Naive thymus-derived CD4-positive, alpha-beta T cell (primary cell): ENCODE data around the gene IGSF9B. TPM values are rescaled to one million over a fixed set of nuclear protein-coding genes. Genes with fewer than 3 reads are reported as not detected.
A peak's percentile ranks its signal among the peaks of the same experiment; 100 is the strongest.

Experiments
- ATAC-seq: fragments of 150-1000 bp; cut with Tn5 transposase; 2 replicates; pipeline ENCODE4 v1.10.0; 2021; ENCODE audit warnings: mild to moderate bottlenecking, moderate library complexity
- CTCF ChIA-PET: fragments of 350-600 bp; sonication (Branson Sonifier 250); formaldehyde crosslinking; loops from one replicate; lab custom pipeline; 2021; ENCODE audit warnings: antibody characterized with exemption; lab: Charles Lee
- POLR2A ChIA-PET: fragments of 350-600 bp; sonication (Branson Sonifier 250); formaldehyde crosslinking; loops from one replicate; lab custom pipeline; 2021; ENCODE audit warnings: antibody characterized with exemption, inconsistent platforms; lab: Charles Lee
- DNase-seq, 9 donors: peaks; one replicate each; pipeline versions ENCODE4 v3.0.0 to v3.0.0-alpha.2; 2020 to 2022; ENCODE audit warnings: mixed read lengths in 1 of 9
- H3K27ac ChIP-seq: one replicate; pipeline ENCODE4 v1.7.0; 2013; ENCODE audit warnings: mild to moderate bottlenecking, low read depth, low read length, moderate library complexity
- H3K27me3 ChIP-seq, 2 donors: one replicate each; pipeline ENCODE4 v1.7.0; 2013; ENCODE audit warnings: low read length in 2 of 2, mild to moderate bottlenecking in 2 of 2, moderate library complexity in 2 of 2; ENCODE audit not compliant: control insufficient read depth in 2 of 2, insufficient read depth in 2 of 2
- H3K36me3 ChIP-seq, 3 experiments: 1 replicate in 2 of 3; 2 replicates in 1 of 3; pipeline ENCODE4 v1.7.0; 2013; ENCODE audit warnings: low read length in 3 of 3, mild to moderate bottlenecking in 3 of 3, moderate library complexity in 1 of 3; ENCODE audit not compliant: insufficient read depth in 3 of 3, control insufficient read depth in 2 of 3
- H3K4me1 ChIP-seq, 2 donors: one replicate each; pipeline ENCODE4 v1.7.0; 2013; ENCODE audit warnings: low read length in 2 of 2, mild to moderate bottlenecking in 2 of 2, moderate library complexity in 1 of 2; ENCODE audit not compliant: control insufficient read depth in 2 of 2, insufficient read depth in 2 of 2
- H3K4me3 ChIP-seq: 2 replicates; pipeline ENCODE4 v1.7.0; 2013; ENCODE audit warnings: mild to moderate bottlenecking, low read length
- H3K9me3 ChIP-seq, 3 experiments: 1 replicate in 2 of 3; 2 replicates in 1 of 3; pipeline ENCODE4 v1.7.0; 2013; ENCODE audit warnings: low read length in 3 of 3; ENCODE audit not compliant: control insufficient read depth in 2 of 3
- H3K27ac Mint-ChIP-seq, 9 donors: one replicate each; pipeline ENCODE4 v1.8.0; 2020 to 2022; ENCODE audit warnings: mixed read lengths in 9 of 9, mild to moderate bottlenecking in 8 of 9, moderate library complexity in 5 of 9, inconsistent platforms in 2 of 9
- H3K27me3 Mint-ChIP-seq, 5 donors: one replicate each; pipeline ENCODE4 v1.8.0; 2021 to 2022; ENCODE audit warnings: mixed read lengths in 5 of 5, mild to moderate bottlenecking in 1 of 5
- H3K36me3 Mint-ChIP-seq, 5 donors: one replicate each; pipeline ENCODE4 v1.8.0; 2020 to 2022; ENCODE audit warnings: mixed read lengths in 5 of 5, mild to moderate bottlenecking in 3 of 5, inconsistent platforms in 1 of 5
- H3K4me1 Mint-ChIP-seq, 7 donors: one replicate each; pipeline ENCODE4 v1.8.0; 2020 to 2022; ENCODE audit warnings: mixed read lengths in 7 of 7, mild to moderate bottlenecking in 3 of 7, inconsistent platforms in 1 of 7
- H3K4me3 Mint-ChIP-seq, 10 donors: one replicate each; pipeline ENCODE4 v1.8.0; 2020 to 2022; ENCODE audit warnings: mild to moderate bottlenecking in 10 of 10, mixed read lengths in 10 of 10, moderate library complexity in 6 of 10, inconsistent platforms in 2 of 10
- H3K9me3 Mint-ChIP-seq, 11 donors: one replicate each; pipeline ENCODE4 v1.8.0; 2020 to 2022; ENCODE audit warnings: mixed read lengths in 11 of 11, mild to moderate bottlenecking in 4 of 11, inconsistent platforms in 1 of 11, moderate library complexity in 1 of 11
- intact Hi-C, 2 donors: fragments of 100-400 bp; cut with micrococcal nuclease; formaldehyde crosslinking; loops; one replicate each; pipeline ENCODE4 v1.15.1; 2023
- polyA plus RNA-seq, 2 donors: library from polyadenylated mRNA; unstranded; fragments of 300-500 nt; fragmentation: Illumina TruSeq; gene quantifications; one replicate each; pipeline ENCODE4 v1.2.3, GENCODE V29; 2021
- total RNA-seq, 6 experiments: library from RNA in 5 of 6; stranded (reverse) in 5 of 6; gene quantifications; 1 replicate in 5 of 6; 2 replicates in 1 of 6; pipeline ENCODE4 v1.2.3 and lab custom pipeline; 2021 to 2026

The IGSF9B gene
- total and polyA plus RNA-seq, 7 experiments from 2014 or later = 1.2 to 155 (median 19.3) TPM

GRCh38 chr11:133934096-133934495 lies 22.7 kb downstream of the IGSF9B start:
- ATAC-seq (no peak), DNase-seq (no peak)
- CTCF ChIA-PET = interaction anchor here (0.7 kb wide), 1 partner anchor 116 kb away, joined by 3 read pairs; no protein-coding TSS in a partner anchor
- Histone ChIP-seq H3K36me3 (peaks cover 0 to 50% (median 0%) of the 10 kb centered on the region in 3 experiments), H3K9me3 (no peaks in the 10 kb centered on the region), H3K4me3 (no peak overlapping the region), H3K27me3 (no peaks in the 10 kb centered on the region), H3K4me1 (peaks cover 3 to 6% of the 10 kb centered on the region in 2 donors), H3K27ac (no peak overlapping the region)
- H3K27ac Mint-ChIP-seq = peak overlapping the region in 6 of 9 donors; percentile 53 to 83 (median 60)
- H3K27me3 Mint-ChIP-seq = no peaks in the 10 kb centered on the region
- POLR2A ChIA-PET = interaction anchor here (1.2 kb wide), 1 partner anchor 13 kb away, joined by 6 read pairs; no protein-coding TSS in a partner anchor
- intact Hi-C loops = no loop called here
- H3K9me3 Mint-ChIP-seq = no peaks in the 10 kb centered on the region
- no peak overlapping the region for H3K4me3 Mint-ChIP-seq
- peaks cover 4 to 26% (median 10%) of the 10 kb centered on the region in 7 donors for H3K4me1 Mint-ChIP-seq
- H3K36me3 Mint-ChIP-seq = peaks cover 0 to 22% (median 2%) of the 10 kb centered on the region in 5 donors

- intact Hi-C loops = no loop called here
- peaks cover 0 to 2% (median 0%) of the 10 kb centered on the region in 11 donors for H3K9me3 Mint-ChIP-seq
- peak overlapping the region in 3 of 9 donors; percentile 8 to 44 (median 34) for H3K27ac Mint-ChIP-seq
These were observed 25.2 kb downstream of the IGSF9B start for GRCh38 chr11:133931449-133932060.

DNA sequence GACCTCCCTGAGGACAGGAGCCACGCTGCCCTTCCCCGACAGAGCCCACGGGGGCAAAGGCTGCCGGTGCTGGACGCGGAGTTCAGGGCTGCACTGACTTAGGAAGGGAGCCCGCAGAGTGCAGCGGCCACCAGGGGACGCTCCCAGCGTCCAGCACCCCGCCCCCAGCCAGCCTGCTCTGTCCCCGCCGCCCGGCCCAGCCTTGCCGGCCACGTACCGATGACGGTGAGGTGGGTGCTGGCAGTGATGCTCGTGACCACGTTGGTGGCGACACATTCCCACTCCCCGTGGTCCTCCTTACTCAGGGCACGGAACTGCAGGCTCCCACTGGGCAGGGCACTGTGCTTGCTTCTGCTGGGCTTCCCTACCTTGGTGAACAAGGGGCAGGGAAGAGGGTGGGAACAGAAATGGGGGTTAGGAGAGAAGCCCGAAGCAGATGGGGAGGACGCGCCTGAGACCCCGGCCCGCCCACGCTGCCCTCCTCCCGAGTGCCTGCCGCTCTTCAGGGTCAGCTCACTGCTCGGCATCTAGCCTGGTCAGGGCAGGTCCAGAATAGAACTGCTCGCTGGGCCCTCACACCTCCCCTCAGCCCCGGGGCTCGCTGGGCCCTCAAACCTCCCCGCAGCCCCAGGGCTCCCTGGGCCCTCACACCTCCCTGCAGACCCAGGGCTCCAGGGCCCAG lies 25.9 kb downstream of the IGSF9B start:
- Mint-ChIP-seq H3K27me3 (no peaks in the 10 kb centered on the region), H3K9me3 (peaks cover 0 to 2% (median 0%) of the 10 kb centered on the region in 11 donors), H3K27ac (no peak overlapping the region), H3K4me3 (no peak overlapping the region), H3K4me1 (peaks cover 16 to 45% (median 26%) of the 10 kb centered on the region in 7 donors), H3K36me3 (peaks cover 0 to 14% (median under 1%) of the 10 kb centered on the region in 5 donors)
- DNase-seq (no peak), ATAC-seq (no peak)
- no peak overlapping the region for H3K27ac ChIP-seq
- ChIA-PET CTCF (no interaction called here), POLR2A (no interaction called here)
- H3K4me1 ChIP-seq = peaks cover 18% of the 10 kb centered on the region in 2 donors
- H3K27me3 ChIP-seq = no peaks in the 10 kb centered on the region
- H3K9me3 ChIP-seq = no peaks in the 10 kb centered on the region
- intact Hi-C loops = no loop called here
- H3K36me3 ChIP-seq = peaks cover 0 to 23% (median 0%) of the 10 kb centered on the region in 3 experiments
- no peak overlapping the region for H3K4me3 ChIP-seq

More at GRCh38 chr11:133931449-133932060, 25.2 kb downstream of the IGSF9B start:
- Histone ChIP-seq H3K4me1 (peaks cover 18% of the 10 kb centered on the region in 2 donors), H3K4me3 (no peak overlapping the region), H3K27ac (no peak overlapping the region), H3K27me3 (no peaks in the 10 kb centered on the region), H3K36me3 (peaks cover 0 to 25% (median 0%) of the 10 kb centered on the region in 3 experiments), H3K9me3 (no peaks in the 10 kb centered on the region)
- H3K4me1 Mint-ChIP-seq = peaks cover 16 to 45% (median 26%) of the 10 kb centered on the region in 7 donors
- ChIA-PET CTCF (no interaction called here), POLR2A (no interaction called here)
- DNase-seq = no peak
- no peak for ATAC-seq
- H3K4me3 Mint-ChIP-seq = no peak overlapping the region
- peaks cover 0 to 13% (median 0%) of the 10 kb centered on the region in 5 donors for H3K36me3 Mint-ChIP-seq
- H3K27me3 Mint-ChIP-seq = no peaks in the 10 kb centered on the region

DNA sequence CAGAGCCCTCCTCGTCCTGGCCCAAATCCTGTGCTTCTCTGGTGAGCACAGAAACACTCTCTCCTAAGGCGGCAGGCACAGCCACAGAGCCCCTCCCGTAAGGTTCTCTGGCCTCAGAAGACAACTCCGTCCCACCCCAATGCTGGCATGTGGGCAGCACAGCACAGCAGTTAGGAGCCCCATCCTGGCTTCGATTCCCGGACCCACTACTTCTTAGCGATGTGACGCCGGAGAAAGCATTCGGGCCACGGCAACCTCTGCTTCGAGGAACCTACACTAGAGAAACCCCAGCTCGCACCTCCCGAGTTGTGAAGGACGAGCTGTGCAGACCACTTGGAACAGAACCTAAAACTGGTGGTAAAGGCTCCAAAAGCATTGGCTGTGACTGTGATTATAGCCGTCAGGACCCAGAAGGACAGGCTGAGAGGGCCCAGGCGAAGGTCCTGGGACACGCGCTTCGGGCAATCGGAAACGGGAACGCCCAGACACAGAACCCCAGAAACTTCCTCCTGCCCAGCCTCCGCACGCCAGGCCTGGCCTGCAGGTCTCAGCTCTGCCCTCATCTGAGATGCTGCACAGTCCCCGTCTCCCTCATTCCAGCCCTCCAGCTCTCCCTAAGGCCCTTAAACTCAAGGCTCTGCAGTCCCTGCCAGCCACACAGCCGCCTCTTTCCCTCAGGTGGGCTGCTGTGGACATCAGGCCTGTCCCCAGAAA lies 26.6 kb downstream of the IGSF9B start:
- Mint-ChIP-seq H3K36me3 (peaks cover 0 to 18% (median 4%) of the 10 kb centered on the region in 5 donors), H3K27me3 (no peaks in the 10 kb centered on the region), H3K27ac (peak overlapping the region in 4 of 9 donors; percentile 36 to 90 (median 58)), H3K4me1 (peaks cover 16 to 45% (median 26%) of the 10 kb centered on the region in 7 donors), H3K4me3 (no peak overlapping the region), H3K9me3 (peaks cover 0 to 2% (median 0%) of the 10 kb centered on the region in 11 donors)
- POLR2A ChIA-PET = no interaction called here
- peaks cover 0 to 23% (median 0%) of the 10 kb centered on the region in 3 experiments for H3K36me3 ChIP-seq
- ATAC-seq (no peak), DNase-seq (no peak)
- H3K4me3 ChIP-seq = no peak overlapping the region
- no peak overlapping the region for H3K27ac ChIP-seq
- no peaks in the 10 kb centered on the region for H3K27me3 ChIP-seq
- CTCF ChIA-PET = no interaction called here
- intact Hi-C loops = no loop called here
- H3K4me1 ChIP-seq = peaks cover 18% of the 10 kb centered on the region in 2 donors
- no peaks in the 10 kb centered on the region for H3K9me3 ChIP-seq

GRCh38 chr11:133929401-133930052 lies 27.2 kb downstream of the IGSF9B start:
- no peak overlapping the region for H3K4me3 ChIP-seq
- H3K4me1 Mint-ChIP-seq = peaks cover 16 to 43% (median 24%) of the 10 kb centered on the region in 7 donors
- peaks cover 0 to 22% (median 0%) of the 10 kb centered on the region in 3 experiments for H3K36me3 ChIP-seq
- peak overlapping the region in 6 of 10 donors; percentile 40 to 93 (median 86) for H3K4me3 Mint-ChIP-seq
- peak overlapping the region in 6 of 9 donors; percentile 36 to 90 (median 72) for H3K27ac Mint-ChIP-seq
- DNase-seq (no peak), ATAC-seq (no peak)
- no peaks in the 10 kb centered on the region for H3K27me3 Mint-ChIP-seq
- peaks cover 0 to 2% (median 0%) of the 10 kb centered on the region in 11 donors for H3K9me3 Mint-ChIP-seq
- H3K36me3 Mint-ChIP-seq = peaks cover 0 to 16% (median 4%) of the 10 kb centered on the region in 5 donors
- no peaks in the 10 kb centered on the region for H3K9me3 ChIP-seq
- CTCF ChIA-PET = no interaction called here
- no peak overlapping the region for H3K27ac ChIP-seq
- H3K27me3 ChIP-seq = no peaks in the 10 kb centered on the region
- intact Hi-C loops = loop anchor here (2.0 to 5.0 kb wide), 2 partner anchors 107 to 298 kb away; no protein-coding TSS in a partner anchor
- peaks cover 18% of the 10 kb centered on the region in 2 donors for H3K4me1 ChIP-seq
- POLR2A ChIA-PET = no interaction called here
